B cell (primary cell): Measurements from ENCODE around the gene NPBWR2. TPM values are rescaled to one million over a fixed set of nuclear protein-coding genes. Genes with fewer than 3 reads are reported as not detected.

Source experiments
- ATAC-seq: fragments of 200-7000 bp; cut with Tn5 transposase; one replicate; pipeline ENCODE4 v1.10.0; 2021; ENCODE audit warnings: low read depth, mild to moderate bottlenecking, moderate number of reproducible peaks, moderate library complexity
- CTCF ChIA-PET: fragments of 350-600 bp; sonication (Branson Sonifier 250); formaldehyde crosslinking; loops from one replicate; lab custom pipeline; 2021; ENCODE audit warnings: antibody characterized with exemption, inconsistent platforms; lab: Charles Lee
- POLR2A ChIA-PET: fragments of 350-600 bp; sonication (Branson Sonifier 250); formaldehyde crosslinking; loops from one replicate; lab custom pipeline; 2021; ENCODE audit warnings: antibody characterized with exemption; lab: Charles Lee
- DNase-seq: peaks from one replicate; pipeline ENCODE4 v3.0.0; 2013
- H2AFZ ChIP-seq: 2 replicates; pipeline ENCODE4 v1.6.1; 2012; ENCODE audit warnings: mild to moderate bottlenecking, low read depth, low read length; ENCODE audit not compliant: insufficient read depth, poor library complexity, severe bottlenecking
- H3K27ac ChIP-seq, 2 donors: 1 replicate in 1 of 2; 2 replicates in 1 of 2; pipeline ENCODE4 v1.5.1; 2012 to 2013; ENCODE audit warnings: low read length in 2 of 2, mild to moderate bottlenecking in 2 of 2, moderate library complexity in 1 of 2
- H3K27me3 ChIP-seq, 4 experiments: fragments of 200-600 bp in 1 of 4; sonication (generic) in 1 of 4; replicated peaks in 1 of 4; 1 replicate in 2 of 4; 2 replicates in 2 of 4; pipeline versions ENCODE4 v1.6.1 to v1.7.0; 2013 to 2016; ENCODE audit warnings: low read length in 3 of 4, mild to moderate bottlenecking in 2 of 4, mixed read lengths in 1 of 4, moderate library complexity in 1 of 4; ENCODE audit not compliant: insufficient read depth in 4 of 4, control insufficient read depth in 3 of 4; ENCODE audit errors: control extremely low read depth in 1 of 4
- H3K36me3 ChIP-seq, 2 experiments: replicated peaks in 1 of 2; 1 replicate in 1 of 2; 2 replicates in 1 of 2; pipeline versions ENCODE4 v1.6.1 to v1.7.1; 2013; ENCODE audit warnings: low read length in 1 of 2; ENCODE audit not compliant: insufficient read depth in 2 of 2, control insufficient read depth in 1 of 2; ENCODE audit errors: control extremely low read depth in 1 of 2, extremely low read depth in 1 of 2
- H3K4me1 ChIP-seq, 2 donors: fragments of 200-600 bp in 1 of 2; sonication (generic) in 1 of 2; 1 replicate in 1 of 2; 2 replicates in 1 of 2; pipeline versions ENCODE4 v1.5.1 to v1.6.1; 2013 to 2017; ENCODE audit warnings: low read length in 2 of 2; ENCODE audit not compliant: control insufficient read depth in 2 of 2, insufficient read depth in 2 of 2
- H3K4me2 ChIP-seq: replicated peaks from 2 replicates; pipeline ENCODE3; 2012; ENCODE audit warnings: mild to moderate bottlenecking, low read depth, low read length; ENCODE audit not compliant: poor library complexity, severe bottlenecking
- H3K4me3 ChIP-seq, 5 experiments: fragments of 200-600 bp in 1 of 5; sonication (generic) in 1 of 5; 1 replicate in 3 of 5; 2 replicates in 2 of 5; pipeline versions ENCODE4 v1.5.1 to v1.7.0; 2011 to 2016; ENCODE audit warnings: low read length in 4 of 5, mild to moderate bottlenecking in 4 of 5, low read depth in 2 of 5, control low read depth in 1 of 5, moderate library complexity in 1 of 5; ENCODE audit not compliant: insufficient read depth in 1 of 5; ENCODE audit errors: control extremely low read depth in 1 of 5, extremely low read depth in 1 of 5
- H3K79me2 ChIP-seq: fragments of 200-600 bp; sonication (generic); one replicate; pipeline ENCODE4 v1.6.0; 2016; ENCODE audit warnings: low read length; ENCODE audit not compliant: control insufficient read depth, insufficient read depth
- H3K9ac ChIP-seq: fragments of 200-600 bp; sonication (generic); 2 replicates; pipeline ENCODE4 v1.6.1; 2017; ENCODE audit warnings: mild to moderate bottlenecking, low read length, moderate library complexity
- H3K9me3 ChIP-seq, 3 donors: one replicate each; pipeline versions ENCODE4 v1.6.1 to v1.7.1; 2013; ENCODE audit warnings: low read length in 2 of 3; ENCODE audit not compliant: control insufficient read depth in 2 of 3, insufficient read depth in 1 of 3; ENCODE audit errors: control extremely low read depth in 1 of 3
- H4K20me1 ChIP-seq: 2 replicates; pipeline ENCODE4 v1.6.0; 2012; ENCODE audit warnings: mild to moderate bottlenecking, low read length; ENCODE audit not compliant: insufficient read depth, control insufficient read depth, poor library complexity, severe bottlenecking
- H3K27ac Mint-ChIP-seq: one replicate; pipeline ENCODE4 v1.8.0; 2021; ENCODE audit warnings: mixed read lengths
- H3K27me3 Mint-ChIP-seq: one replicate; pipeline ENCODE4 v1.8.0; 2021; ENCODE audit warnings: mixed read lengths
- H3K4me1 Mint-ChIP-seq: one replicate; pipeline ENCODE4 v1.8.0; 2021; ENCODE audit warnings: mixed read lengths
- H3K4me3 Mint-ChIP-seq: one replicate; pipeline ENCODE4 v1.8.0; 2021; ENCODE audit warnings: mixed read lengths
- H3K9me3 Mint-ChIP-seq: one replicate; pipeline ENCODE4 v1.8.0; 2022; ENCODE audit warnings: mixed read lengths; ENCODE audit not compliant: insufficient read depth
- EZH2 ChIP-seq: IDR thresholded peaks from 2 replicates; pipeline ENCODE4 v1.6.1; 2012; ENCODE audit warnings: borderline replicate concordance, low read depth, mild to moderate bottlenecking, moderate library complexity, low read length; ENCODE audit not compliant: insufficient read depth, poor library complexity, severe bottlenecking
- WGBS: methylation state at CpG from one replicate; pipeline ENCODE4 v1.1.5; 2013; ENCODE audit warnings: missing lambda C conversion rate; ENCODE audit not compliant: insufficient coverage; 5-methylcytosine and 5-hydroxymethylcytosine counted together
- intact Hi-C: fragments of 100-400 bp; cut with micrococcal nuclease; formaldehyde crosslinking; loops from one replicate; pipeline ENCODE4 v1.10.0; 2022
- polyA plus RNA-seq: library from polyadenylated mRNA; depleted of rRNA; stranded (reverse); fragments of >200 nt; gene quantifications from 2 replicates; pipeline ENCODE4 v1.2.3, GENCODE V29; 2012
- total RNA-seq, 2 donors: library from RNA; stranded (reverse); fragments of 120-200 nt in 1 of 2; gene quantifications; 1 replicate in 1 of 2; 2 replicates in 1 of 2; pipeline versions ENCODE4 v1.2.3 to v1.2.4, GENCODE V29; 2013 to 2022
- TF ChIP-seq, protein P1 (sequence below): fragments of 200-600 bp; IDR thresholded peaks from one replicate; pipeline ENCODE4 v1.8.0; 2022; ENCODE audit warnings: antibody characterized with exemption, mild to moderate bottlenecking

Gene NPBWR2
- total and polyA plus RNA-seq, 2 donors (not counting 1 experiment from before 2014, with no cell fraction given), result 0.21 TPM; not detected in 1

GRCh38 chr20:64102647-64103354 lies 4.6 kb downstream of the NPBWR2 start:
- Histone ChIP-seq H2AFZ (peak overlapping the region; percentile 71), H3K36me3 (peaks cover 0 to 16% of the 10 kb centered on the region in 2 experiments), H4K20me1 (no peaks in the 10 kb centered on the region), H3K4me3 (peak overlapping the region in 4 of 5 experiments; percentile 24 to 59 (median 55)), H3K4me1 (peaks cover 35 to 52% of the 10 kb centered on the region in 2 donors), H3K4me2 (peak overlapping the region; percentile 87), H3K9ac (peak overlapping the region; percentile 53), H3K27me3 (peaks cover 0 to 21% (median 5%) of the 10 kb centered on the region in 4 experiments), H3K79me2 (peaks cover 5% of the 10 kb centered on the region), H3K27ac (no peak overlapping the region), H3K9me3 (peaks cover 0 to 3% (median 0%) of the 10 kb centered on the region in 3 donors)
- peaks cover 45% of the 10 kb centered on the region for H3K4me1 Mint-ChIP-seq
- ChIA-PET CTCF (interaction anchor here (0.6 to 5.8 kb wide), 9 partner anchors 8 to 84 kb away, joined by 3 to 76 read pairs (median 9); partner anchors contain the start of genes LKAAEAR1, OPRL1 and RGS19), POLR2A (interaction anchor here (0.6 to 2.2 kb wide), 4 partner anchors 18 to 150 kb away, joined by 3 to 8 read pairs (median 6); partner anchors contain the start of genes OPRL1 and RGS19)
- H3K27ac Mint-ChIP-seq, result peak overlapping the region; percentile 76
- TF ChIP-seq, protein P1, sequence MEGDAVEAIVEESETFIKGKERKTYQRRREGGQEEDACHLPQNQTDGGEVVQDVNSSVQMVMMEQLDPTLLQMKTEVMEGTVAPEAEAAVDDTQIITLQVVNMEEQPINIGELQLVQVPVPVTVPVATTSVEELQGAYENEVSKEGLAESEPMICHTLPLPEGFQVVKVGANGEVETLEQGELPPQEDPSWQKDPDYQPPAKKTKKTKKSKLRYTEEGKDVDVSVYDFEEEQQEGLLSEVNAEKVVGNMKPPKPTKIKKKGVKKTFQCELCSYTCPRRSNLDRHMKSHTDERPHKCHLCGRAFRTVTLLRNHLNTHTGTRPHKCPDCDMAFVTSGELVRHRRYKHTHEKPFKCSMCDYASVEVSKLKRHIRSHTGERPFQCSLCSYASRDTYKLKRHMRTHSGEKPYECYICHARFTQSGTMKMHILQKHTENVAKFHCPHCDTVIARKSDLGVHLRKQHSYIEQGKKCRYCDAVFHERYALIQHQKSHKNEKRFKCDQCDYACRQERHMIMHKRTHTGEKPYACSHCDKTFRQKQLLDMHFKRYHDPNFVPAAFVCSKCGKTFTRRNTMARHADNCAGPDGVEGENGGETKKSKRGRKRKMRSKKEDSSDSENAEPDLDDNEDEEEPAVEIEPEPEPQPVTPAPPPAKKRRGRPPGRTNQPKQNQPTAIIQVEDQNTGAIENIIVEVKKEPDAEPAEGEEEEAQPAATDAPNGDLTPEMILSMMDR, result no peak
- no peak for TF ChIP-seq EZH2
- no peaks in the 10 kb centered on the region for H3K9me3 Mint-ChIP-seq
- intact Hi-C loops, result loop anchor here (1.0 to 5.0 kb wide), 2 partner anchors 18 to 66 kb away; partner anchors contain the start of gene C20orf204
- no peaks in the 10 kb centered on the region for H3K27me3 Mint-ChIP-seq
- ATAC-seq (no peak), DNase-seq (peak; percentile 42)
- 16% methylated on average over 22 of the region's 30 CpGs for WGBS
- H3K4me3 Mint-ChIP-seq, result peak overlapping the region; percentile 92
